GM21360 (cell line): ENCODE results near the gene SRRM2.

Source experiments
- ATAC-seq: cut with Tn5 transposase; IDR thresholded peaks from one replicate; pipeline ENCODE4 v1.9.1; 2021; ENCODE audit warnings: mild to moderate bottlenecking, moderate library complexity; ENCODE audit not compliant: unreplicated experiment

The SRRM2 gene

DNA sequence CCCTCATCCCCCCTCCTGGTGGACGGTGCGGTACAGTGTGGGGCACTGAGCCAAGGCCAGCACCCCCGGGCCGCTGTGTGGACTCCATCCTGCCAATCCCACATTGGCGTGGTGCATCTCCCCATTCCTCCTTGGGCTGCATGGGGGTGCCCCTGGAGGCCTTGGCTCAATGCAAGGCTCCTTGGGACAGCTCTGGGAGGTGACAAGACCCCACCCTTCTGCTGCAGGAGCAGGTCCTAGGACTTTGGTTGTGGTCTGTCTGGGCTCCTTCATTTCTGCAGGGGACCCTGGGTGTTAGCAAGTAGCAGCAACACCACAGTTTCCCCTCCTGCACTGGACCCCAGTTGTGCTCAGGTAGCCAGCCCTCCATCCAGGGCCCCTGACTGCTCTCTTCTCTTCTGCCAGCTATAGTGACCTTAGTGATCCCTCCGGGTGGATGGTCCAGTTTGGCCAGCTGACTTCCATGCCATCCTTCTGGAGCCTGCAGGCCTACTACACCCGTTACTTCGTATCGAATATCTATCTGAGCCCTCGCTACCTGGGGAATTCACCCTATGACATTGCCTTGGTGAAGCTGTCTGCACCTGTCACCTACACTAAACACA is 65.9 kb downstream of the SRRM2 start:
- ATAC-seq, result no peak

DNA sequence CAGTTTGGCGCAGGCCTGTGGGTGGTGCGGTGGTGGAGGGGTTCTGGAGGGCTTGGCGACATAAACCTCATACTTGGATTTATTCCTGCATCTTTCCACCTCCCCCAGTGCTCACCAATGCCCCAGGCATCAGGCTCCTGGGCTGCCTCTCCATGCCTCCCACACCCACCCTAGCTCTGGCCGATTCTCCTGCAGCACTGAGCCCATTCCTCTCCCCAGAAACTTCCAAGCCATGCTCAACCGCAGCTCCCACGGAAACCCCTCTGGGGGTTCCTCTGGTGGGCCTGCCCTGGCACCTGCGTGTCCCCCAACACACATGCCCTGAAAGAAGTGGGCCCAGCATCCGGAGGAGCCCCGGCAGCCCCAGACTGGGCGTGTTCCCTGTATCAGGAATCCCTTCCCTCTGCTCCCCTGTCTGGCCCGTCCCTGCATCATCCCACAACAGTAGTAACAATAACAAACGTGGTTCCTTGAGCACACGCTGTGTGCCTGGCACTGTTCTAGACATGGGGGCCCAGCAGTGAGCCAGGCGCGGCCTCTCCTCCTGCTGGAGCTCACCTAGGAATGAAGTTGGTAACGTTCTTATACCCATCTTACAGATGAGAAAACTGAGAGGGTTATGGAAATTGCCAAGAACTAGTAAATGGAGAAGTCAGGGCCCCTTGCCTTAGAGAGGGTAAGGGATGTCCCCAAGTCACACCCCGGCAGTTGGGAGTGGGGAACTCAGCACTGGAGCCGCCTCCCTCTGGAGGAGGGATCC is 66.9 kb downstream of the SRRM2 start:
- no peak for ATAC-seq

DNA sequence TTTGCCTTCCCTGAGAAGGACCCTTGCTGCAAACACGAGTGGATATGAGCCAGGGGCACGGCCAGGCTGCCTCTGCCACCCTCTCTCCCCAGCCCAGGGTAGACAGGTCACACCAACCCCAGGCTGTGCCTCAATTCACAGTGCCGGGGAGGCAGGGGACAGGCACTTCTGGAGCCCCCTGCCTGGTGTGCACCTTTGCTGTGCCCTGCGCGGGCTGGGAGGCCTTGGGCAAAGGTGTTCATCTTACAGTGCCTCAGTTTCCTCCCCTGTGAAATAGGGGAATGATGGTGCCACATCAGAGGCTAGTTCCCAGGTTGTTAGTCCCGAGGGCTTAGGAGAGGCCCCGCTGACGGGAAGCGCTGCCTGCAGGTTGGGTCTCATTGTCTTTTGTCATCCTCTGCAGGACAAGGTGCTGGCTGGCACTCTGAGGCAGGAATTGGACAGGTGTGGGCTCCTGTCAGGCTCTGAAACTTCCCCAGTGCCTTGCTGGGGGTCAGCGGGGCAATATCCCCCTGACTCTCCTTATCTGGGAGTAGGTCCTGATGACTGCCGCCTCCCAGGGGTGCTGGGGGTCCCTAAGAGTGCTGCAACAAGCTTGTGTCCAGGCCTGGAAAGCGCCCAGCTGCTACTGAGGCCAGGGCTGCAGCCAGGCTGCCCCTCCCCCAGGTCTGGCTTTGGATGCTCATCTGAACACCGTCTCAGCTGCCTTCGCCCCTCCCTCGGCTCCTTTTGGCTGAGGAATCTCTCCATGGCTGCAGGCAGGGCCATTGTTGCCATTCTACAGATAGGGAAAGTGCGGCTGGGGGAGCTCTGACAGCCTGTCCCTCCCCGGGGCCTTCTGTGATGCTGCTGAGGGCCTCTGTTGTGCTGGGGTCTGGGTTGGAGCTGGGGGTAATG is 67.7 kb downstream of the SRRM2 start:
- no peak for ATAC-seq
